Embryonic facial prominence (tissue), 1 donor: ENCODE results near the gene TOMM20.
"Not testable (repeated sequence)": the region's sequence is repeated elsewhere in the genome, so short reads cannot be mapped to it uniquely, and the experiment has no call there.

ENCODE experiments used
- DNase-seq: peaks from one replicate; pipeline ENCODE4 v3.0.0-alpha.2; 2016; ENCODE audit errors: extremely low spot score

Gene TOMM20

DNA sequence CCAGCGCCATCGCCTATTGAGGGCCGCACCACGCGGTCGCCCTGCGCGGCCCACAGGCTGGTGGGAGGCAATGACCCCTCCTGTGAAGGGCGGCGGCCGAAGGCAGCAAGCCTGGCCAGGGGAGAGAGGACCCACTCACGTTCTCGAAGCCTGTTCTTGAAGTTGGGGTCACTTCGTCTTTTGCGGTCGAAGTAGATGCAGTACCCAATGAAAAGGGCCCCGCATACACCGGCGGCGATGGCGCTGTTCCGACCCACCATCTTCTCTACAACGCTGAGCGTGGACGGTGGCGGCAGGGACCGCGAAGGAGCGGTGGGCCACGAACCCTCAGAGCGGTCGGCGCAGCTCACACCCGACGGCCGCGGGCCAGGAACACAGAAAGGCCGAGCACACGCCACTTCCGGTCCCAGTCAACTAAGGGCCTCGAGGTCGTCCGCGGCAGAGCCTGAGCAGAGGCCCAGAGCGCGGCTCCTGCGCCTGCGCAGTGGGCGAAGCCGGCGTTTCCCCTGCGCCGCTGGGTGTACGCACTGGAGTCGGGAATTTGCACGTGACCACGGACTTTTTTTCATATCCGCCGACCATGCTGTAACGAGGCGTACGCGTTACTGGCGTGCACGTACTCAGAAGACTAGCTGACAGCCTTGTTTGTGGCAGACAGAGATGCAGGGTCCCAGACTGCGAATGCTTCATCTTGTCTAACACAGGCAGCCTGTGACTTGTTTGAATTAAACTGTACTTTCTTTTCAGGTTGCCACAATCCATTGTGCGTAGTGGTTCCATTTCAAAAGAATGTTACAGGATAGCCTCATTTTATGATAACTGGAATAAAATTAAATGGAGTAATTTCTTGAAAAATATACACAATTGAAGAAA lies at the start of gene TOMM20:
Gene TOMM20, minus strand, starts transcription at position 382 of the 873 bp plus-strand sequence. Its CDS starts 122 bp downstream, at position 260.
- DNase-seq = peak; percentile 95

DNA sequence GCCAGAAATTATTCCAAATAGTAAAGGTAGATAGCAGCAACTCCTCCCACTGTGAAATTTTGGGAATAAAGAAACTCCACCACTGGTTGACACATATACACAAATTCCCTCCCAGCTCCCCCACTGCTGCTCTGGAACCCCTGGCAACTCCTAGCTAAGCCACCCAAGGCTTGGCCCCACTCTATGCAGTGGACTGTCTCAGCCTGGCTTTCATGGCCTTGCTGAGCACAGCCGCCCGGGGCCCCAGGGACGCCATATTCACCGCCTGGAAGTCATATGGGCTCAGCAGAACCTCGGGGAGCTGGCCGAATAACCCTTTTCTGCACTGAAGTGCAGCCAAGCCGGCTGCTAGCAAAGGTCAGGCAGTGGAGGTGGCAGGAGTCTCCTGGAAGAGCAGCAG lies 47.8 kb upstream of the TOMM20 start:
- DNase-seq = no peak

DNA sequence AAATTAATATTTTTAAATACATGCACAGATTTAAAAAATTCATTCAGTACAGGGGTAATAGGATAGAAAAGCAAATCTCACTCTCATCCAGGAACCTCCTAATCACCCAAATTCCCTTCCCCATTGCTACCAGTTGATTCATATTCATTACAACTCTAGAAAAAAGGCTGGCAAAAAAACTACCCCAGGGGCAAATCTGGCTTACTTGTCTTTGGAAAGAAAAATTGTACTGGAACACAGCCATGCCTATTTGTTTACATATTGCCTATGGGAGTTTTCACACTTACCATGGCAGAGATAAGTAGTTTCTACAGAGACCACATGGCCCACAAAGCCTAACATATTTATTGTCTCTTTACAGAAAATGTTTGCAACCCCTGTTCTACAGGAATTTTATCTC lies 41.3 kb upstream of the TOMM20 start:
- DNase-seq = no peak

DNA sequence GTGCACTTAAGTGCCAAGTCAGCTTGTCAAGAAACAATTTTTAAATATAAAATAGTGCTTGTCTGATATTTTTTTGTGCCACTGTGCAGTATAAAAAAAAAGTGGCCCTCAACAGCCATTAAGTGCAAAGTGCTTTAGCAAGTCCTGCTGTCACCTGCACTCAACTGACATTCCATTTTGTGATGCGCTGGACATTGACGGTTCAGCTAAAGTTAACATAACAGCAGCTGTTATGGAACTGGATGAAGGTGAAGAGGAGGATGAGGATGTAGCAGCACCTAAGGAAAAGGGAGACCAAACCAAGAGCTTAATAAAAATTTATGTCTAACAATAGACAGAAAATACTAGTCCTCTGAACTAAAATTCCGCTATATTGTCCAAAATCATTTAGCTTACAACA lies 39.7 kb upstream of the TOMM20 start:
- DNase-seq = no peak

DNA sequence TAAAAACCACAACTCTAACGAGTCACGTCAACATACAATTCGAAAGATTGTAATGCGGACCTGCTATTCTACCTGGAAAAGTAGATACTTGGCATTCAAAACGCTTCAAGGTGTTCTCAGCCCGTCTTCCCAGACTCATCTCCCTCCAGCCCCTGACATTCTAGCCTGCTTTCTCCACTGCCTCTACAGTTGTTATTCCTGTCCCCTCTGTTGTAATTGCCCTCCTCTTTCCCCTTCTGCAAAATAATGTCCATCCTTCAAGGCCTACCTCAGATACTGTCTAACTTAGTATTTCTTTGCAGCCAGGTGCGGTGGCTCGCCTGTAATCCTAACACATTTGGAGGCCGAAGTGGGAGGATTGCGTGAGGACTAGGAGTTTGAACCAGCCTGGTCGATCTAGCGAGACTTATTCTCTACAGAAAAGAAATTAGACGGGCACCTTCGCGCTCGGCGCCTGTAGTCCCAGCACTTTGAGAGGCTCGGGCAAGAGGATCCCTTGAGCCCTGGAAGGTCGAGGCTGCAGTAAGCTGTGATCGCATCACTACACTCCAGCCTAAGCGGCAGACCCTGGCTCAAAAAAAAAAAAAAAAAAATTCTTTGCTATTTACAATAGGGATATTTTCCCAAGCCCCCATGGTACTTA lies 33.2 kb upstream of the TOMM20 start:
- DNase-seq = no peak

DNA sequence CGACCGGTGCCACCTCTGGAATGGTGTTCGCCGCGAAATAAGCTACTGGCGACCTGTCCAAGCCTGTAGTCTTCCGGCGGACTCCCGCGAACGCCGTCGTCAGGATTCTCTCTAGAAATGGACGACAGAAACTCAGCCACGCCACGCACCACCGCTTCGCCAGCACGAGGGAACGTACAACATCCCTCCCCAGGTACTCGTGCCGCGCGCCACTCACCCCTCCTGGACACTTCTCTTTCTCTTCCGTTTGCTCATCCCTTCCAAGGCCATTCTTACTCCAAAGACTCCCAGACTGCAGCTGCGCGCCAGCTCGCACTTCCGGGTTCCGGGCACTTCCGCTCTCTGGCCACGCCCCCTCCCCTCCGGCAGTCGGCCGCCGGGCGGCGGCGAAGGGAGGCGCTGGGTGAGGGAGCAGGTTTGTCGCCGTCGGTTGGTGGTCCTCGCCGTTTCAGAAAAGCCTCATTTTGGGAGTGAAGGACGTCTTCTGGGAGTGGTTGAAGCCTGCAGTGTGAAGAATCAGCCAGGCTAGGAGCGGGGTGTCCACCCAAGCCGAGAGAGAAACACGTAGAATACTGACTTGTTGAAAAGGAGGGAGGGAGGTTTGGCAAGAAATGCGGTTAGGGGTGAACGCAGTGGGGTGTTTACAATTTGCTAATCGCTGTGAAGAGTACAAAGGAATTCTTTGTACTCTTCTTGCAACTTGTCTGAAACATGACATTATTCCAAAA lies 32.5 kb upstream of the TOMM20 start, which contains the start of gene RBM34:
Gene RBM34, minus strand, starts transcription at position 294 of the 728 bp plus-strand sequence. Its CDS starts 24 bp downstream, at position 270.
- peak; percentile 86 for DNase-seq

DNA sequence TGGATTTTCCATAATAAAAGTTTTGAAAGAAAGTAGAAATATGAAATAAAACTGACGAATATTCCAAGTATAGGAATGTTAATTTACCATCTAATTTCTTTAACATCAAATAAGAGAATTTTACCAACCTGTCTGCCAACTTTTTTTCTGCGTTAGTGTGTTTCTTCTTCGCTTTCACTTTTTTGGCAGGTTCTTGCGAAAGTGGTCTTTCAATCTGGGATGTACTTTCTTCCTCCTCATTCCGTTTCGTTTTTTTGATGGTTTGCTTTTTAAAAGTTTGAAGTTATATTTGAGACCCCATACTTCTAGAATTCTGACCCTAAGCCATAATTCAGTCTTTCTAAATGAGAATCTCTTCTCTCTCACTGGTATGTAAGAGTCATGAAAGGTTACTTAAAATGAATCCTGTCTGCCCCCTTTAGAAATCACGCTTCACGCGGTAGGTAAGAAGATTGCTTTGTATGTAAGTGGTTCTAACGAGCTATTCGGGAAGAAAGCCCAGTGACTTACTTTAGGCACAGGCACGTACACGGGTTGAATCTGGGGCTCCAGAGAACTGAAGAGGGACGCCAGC lies 31.8 kb upstream of the TOMM20 start:
- DNase-seq = no peak

DNA sequence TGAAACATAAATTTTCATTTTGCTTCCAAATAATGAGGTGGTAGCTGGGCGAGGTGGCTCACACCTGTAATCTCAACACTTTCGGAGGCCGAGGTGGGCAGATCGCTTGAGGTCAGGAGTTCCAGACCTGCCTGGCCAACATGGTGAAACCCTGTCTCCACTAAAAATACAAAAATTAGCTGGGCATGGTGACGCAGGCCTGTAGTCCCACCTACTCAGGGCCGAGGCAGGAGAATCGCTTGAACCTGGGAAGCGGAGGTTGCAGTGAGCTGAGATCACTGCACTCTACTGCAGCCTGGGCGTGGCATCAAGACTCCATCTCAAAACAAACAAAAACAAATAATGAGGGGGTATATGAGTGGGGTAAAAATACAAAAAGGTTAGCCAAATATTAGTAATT lies 31.3 kb upstream of the TOMM20 start:
- DNase-seq = not testable (repeated sequence)

DNA sequence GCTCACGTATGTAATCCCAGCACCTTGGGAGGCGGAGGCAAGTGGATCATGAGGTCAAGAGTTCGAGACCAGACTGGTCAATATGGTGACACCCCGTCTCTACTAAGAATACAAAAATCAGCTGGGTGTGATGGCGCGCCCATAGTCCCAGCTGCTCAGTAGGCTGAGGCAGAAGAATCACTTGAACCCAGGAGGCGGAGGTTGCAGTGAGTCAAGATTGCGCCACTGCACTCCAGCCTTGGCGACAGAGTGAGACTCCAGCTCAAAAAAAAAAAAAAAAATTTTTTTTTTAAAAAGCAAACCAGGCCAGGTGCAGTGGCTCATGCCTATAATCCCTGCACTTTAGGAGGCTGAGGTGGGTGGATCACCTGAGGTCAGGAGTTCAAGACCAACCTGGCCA lies 30.6 kb upstream of the TOMM20 start:
- not testable (repeated sequence) for DNase-seq

DNA sequence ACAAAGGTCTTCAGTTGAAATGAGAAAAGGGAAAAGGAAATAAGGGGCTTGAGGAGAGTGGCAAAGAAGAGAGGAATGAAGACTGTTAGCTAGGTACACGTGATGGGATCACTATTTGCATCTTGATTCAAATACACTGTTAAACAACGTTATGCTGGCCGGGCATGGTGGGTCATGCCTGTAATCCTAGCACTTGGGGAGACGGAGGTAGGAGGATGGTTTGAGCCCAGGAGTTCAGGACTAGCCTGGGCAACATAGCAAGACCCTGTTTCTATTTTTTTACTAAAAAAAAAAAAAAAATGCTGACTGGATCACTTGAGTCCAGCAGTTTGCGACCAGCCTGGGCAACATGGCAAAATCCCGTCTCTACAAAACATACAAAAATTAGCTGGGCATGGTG lies 30.0 kb upstream of the TOMM20 start:
- no peak for DNase-seq

DNA sequence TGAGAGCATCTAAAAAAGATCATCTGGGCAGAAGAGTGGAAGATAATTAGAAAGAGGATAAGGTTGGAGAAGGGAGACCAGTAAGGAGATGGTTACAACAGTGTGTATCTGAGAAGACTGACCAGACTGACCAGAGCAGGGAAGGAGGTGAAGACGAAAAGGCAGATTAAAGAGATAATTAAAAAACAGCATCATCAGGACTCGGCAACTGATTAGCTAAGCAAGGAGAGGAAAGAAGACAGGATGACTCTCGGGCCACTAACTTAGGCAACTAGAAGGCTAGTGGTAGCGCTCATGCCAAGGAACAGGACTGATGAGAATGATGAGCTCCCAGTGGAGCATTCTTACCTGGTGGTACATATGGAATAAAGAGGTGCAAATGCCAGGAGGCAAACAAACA lies 28.5 kb upstream of the TOMM20 start:
- no peak for DNase-seq

DNA sequence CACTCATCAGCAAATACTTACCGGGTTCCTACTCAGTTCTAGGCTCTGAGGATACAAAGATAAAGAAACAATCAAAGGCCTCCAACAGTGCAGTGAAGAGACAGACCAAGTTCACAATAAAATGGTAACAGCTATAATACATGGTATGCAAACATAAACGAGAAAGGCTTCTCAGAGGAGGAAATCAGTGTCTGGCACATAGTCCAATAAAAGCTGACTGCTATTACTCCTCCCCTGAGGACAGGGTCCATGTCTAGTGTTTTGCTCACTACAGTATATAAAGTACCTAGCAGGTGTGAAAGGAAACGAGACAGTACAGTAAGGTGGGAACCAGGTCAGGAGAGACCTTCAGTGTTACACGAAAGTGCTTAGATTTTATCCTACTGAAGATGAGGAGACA lies 28.1 kb upstream of the TOMM20 start:
- no peak for DNase-seq

DNA sequence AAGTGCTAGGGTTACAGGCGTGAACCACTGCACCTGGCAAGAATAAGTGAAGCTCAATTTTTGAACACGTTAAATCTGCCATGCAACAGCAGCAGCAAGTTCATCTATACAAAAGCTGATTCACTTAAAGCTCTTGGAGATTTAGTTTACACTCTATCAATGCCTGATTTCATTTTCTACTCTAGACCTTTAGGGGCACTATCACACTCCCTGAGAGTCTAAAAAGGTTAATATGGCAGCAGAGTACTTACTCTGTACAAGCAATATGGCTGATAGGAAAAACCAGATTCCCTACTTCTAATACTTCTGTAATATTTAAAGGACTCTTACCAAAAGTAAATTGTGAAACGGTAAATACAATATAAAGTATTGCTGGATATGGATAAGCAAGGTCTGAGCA lies 27.6 kb upstream of the TOMM20 start:
- no peak for DNase-seq

DNA sequence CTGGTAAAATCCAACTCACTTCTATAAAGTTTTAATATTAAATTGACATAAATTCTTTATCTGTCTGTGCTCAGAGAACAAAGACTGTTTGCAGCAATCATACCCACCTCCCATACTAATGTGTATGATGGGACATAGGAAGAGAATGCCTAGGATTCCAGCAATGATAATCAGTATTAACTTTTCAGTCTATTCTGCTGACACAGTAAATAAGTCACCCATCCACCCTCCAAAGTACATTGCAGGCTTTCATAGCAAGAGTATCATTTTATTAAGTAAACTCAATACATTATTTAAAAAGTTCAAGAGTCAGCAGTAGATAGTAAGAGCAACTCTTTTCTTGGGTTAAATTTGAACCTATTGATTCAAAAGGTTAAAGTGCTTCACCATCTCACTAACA lies 23.6 kb upstream of the TOMM20 start:
- DNase-seq = no peak

DNA sequence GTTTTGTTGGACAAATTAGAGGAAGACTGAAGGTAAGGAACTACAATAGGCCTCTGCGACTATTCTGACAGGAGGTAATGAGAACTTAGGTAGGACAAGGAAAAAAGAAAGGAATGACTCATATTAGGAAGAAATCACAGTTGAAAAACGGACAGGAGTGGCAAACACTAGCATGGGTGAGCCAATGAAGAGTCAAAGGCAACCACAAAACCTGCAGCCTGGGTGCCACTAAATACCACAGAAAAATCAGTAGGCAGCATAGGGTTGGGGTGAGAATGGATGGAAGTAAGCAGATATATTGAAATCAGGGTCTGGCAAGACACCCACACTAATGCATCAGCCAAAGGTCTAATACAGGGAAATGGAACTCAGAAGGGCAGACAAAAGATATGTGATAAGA lies 22.4 kb upstream of the TOMM20 start:
- DNase-seq = no peak

DNA sequence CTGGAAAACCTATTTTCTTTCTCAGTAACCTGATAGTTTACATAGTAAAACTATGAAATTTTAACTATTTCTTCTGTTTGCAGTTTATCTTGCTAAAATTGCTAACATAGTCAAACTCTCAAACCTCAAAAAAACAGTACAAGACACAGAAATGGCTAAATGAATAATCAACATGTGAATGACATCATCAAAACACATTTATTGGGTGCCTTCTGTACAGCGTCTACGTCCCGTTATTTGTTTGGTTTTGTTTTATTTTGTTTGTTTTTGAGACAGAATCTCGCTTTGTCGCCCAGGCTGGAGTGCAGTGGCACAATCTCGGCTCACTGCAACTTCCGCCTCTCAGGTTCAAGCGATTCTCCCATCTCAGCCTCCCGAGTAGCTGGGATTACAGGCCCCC lies 21.2 kb upstream of the TOMM20 start:
- no peak for DNase-seq

DNA sequence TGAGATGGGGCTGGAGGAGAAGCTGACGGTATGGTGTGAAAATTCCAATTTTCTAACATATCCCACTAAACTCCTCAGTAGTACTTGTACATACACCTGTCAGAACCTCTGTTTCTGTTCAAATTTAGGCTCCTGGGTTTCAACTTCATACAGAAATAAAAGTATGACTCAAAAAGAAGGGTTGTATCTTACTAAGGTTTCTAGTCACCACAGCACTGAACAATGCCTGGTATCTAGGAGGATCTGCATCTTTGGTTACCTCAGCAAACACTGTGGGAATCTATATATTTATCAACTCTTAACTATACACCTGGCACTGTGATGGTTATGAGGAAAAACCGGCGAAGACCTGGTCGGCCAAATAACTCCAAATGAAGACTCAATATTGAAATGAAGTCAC lies 18.6 kb upstream of the TOMM20 start:
- no peak for DNase-seq

DNA sequence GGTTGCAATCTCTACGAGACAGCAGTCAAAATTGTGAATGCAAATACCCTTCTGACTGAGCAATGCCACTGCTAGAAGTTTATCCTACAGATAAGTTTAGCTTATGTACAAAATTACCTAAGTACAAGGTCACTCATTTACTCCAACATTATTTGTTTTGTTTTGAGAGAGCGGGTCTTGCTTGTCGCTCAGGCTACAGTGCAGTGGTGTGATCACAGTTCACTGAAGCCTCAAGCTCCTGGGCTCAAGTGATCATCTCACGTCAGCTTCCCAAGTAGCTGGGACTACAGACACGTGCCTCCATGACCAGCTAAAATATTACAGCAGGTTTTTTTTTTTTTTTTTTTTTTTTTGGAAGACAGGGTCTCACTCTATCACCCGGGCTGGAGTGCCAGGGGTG lies 17.0 kb upstream of the TOMM20 start:
- no peak for DNase-seq

DNA sequence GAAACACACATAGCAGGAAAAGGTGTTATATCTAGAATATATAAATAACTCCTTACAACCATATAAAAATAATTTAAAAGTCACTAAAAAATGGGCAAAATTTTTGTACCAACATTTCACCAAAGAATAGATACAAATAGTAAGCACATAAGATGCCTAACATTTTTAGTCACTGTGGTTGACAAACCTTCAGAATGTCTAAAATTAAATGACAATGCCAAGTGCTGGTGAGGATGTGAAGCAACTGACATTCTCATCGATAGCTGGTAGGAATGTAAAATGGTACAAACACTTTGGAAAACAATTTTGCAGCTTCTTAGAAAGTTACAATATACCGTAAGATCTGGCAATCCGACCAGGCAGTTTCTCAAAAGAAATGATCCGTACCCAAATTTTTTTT lies 14.4 kb upstream of the TOMM20 start:
- DNase-seq = no peak

DNA sequence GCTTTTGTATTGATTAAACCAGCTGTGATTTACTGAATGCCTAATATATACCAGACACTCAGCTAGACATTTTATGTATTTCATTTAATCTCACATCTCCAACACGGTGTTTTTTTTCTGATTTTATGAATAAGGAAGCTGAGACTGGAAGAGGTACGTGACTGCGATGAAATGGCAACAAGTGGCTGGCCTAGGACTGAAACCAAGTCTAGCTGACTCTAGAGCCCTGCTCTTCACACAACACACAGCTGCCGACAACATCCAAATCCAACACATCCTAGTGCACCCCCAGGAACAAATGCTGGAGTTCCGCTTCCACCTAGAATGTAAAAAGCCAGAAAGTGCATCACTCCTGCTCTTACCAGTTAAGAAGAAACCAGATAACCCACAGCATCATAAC lies 10.7 kb upstream of the TOMM20 start:
- no peak for DNase-seq

DNA sequence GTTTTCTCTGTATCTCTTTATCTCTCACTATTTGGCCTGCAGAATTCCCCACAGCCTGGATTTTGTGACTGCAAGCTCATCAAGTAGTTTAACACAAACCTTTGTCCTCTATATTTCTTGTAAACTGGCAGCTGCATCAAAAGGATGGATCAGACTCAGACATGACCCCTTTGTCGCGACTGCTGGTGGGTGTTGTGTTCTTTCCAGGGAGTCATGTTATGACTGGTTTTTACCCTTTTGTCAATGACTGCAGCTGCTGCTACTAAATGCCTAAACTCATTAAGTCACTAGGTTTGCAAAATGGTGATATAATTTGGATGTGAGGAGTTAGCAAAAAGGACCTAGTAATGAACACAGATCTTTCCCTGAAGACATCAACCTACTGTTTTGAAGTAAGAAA lies 10.2 kb upstream of the TOMM20 start:
- DNase-seq = no peak

DNA sequence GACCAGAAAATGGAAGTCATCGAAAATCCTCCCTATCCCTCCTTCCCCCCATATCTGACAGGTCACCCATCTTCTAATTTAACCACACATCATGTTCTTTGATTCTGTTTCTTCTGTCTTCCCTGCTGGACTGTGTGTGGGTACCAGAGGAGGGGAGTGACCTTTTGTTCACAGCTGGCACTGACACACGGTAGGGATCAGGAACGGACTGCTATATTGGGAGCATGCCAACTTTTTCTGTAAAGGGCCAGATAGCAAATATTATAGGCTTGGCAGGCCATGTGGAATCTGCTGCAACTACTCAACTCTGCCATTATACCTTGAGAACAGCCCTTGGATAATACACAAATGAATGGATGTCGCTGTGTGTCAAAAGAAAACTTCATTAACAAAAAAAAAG lies 7.5 kb upstream of the TOMM20 start:
- no peak for DNase-seq
